Pons (tissue), 1 donor: ENCODE measurements around the gene GALNT18.

Experiments used
- DNase-seq: peaks from one replicate; pipeline ENCODE4 v3.0.0-alpha.2; 2016; ENCODE audit warnings: low spot score

Gene GALNT18

GRCh38 chr11:11237070-11237832, 384.6 kb downstream of the GALNT18 start:
- DNase-seq: no peak

- DNase-seq: no peak
Observed at GRCh38 chr11:11236498-11237059, 385.2 kb downstream of the GALNT18 start.

GRCh38 chr11:11231763-11232162, 390.0 kb downstream of the GALNT18 start:
- no peak for DNase-seq

GRCh38 chr11:11230802-11231562, 390.8 kb downstream of the GALNT18 start:
- DNase-seq: no peak

GRCh38 chr11:11230087-11230486, 391.7 kb downstream of the GALNT18 start:
- DNase-seq: no peak

GRCh38 chr11:11229647-11230046, 392.2 kb downstream of the GALNT18 start:
- no peak for DNase-seq

GRCh38 chr11:11227296-11228085, 394.3 kb downstream of the GALNT18 start:
- no peak for DNase-seq
